Fibroblast of gingiva (primary cell): ENCODE data around the gene TNXB.
"Not testable (repeated sequence)": the region's sequence is repeated elsewhere in the genome, so short reads cannot be mapped to it uniquely, and the experiment has no call there.

ENCODE experiments used
- DNase-seq: peaks from one replicate; pipeline ENCODE4 v3.0.0-alpha.2; 2011; ENCODE audit warnings: low read depth

The TNXB gene

DNA sequence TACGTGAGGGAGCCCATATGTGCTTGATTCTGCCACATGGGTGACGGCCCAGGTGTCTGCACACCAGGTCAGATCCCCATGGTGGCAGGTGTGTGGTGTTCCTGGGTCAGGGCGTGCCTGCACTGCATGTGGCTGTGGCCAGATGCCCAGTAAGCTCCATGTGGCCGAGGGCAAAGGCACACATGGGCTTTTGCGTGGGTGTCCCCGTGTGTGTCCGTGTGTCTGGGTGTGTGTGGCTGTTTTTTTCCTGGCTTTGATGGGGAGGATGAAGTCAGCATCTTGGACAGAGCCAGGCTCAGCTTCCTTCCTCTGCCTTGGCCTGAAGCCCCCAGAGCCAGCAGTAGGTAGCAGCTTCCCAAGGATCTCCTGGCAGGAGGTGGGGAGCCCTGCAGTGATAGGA lies 1.5 kb upstream of the TNXB start:
- DNase-seq, result no peak

DNA sequence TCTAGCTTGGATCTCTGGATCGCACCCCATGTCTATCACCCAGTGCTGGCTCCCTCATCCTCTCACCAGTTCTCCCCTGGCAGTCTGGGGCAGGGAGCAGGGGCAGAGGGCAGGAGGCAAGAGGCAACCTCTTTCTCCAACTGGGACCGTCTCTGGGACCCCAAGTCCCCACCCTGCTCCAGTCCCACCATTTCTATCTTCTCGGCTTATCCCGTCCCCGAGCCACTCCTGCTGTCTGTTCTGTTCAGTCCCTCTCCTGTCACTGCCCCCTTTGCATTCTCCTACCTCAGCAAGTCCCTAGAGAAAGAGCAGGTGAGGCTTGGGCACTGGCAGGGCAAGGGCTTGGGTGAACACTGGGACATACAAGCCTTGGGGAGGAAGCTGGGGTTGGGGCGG lies 625 bp upstream of the TNXB start:
- no peak for DNase-seq

DNA sequence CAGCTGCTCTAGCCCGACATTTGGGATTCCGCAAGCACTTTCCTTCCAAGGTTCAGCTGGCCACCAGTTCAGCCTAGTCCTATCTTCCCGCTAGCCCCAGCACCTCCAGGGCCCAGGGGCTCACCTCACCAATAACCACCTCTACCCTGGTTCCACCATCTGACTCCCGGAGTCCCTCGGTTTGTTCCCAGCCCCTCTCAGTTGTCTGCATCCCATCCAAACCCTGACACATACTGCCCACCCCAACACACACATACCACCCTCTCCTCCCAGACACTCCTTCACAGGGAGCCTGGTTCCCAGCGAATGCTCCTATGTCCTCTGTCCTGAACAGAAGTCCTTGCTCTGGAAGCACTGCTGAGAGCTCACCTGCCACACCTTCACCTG lies 418 bp downstream of the TNXB start:
- DNase-seq, result no peak

DNA sequence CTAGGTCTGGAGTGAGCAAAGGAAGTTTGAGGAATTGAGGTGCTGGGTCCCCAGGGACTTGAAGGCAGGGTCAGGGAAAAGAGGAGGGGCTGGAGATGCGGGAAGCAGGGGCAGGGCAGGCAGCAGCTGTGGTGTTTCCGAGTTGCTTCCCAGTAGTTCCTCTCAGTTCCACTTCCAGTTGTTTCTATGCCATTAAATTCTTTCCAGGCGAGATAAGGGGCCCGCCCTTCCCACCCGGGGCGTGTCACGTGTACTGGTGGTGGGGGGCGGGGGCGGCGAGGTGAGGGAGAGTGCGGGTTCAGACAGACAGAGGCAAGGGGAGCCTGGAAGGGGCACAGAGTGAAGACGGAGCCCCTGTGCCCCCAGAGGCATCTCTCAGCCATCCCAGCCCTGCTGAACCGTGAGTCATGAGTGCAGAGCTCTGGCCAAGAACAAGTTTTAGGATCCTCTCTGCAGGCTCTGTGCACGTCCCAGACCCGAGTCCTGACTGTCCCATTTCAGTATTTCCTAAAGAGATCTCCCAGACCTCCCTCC lies 977 bp downstream of the TNXB start:
- DNase-seq, result peak; percentile 56

DNA sequence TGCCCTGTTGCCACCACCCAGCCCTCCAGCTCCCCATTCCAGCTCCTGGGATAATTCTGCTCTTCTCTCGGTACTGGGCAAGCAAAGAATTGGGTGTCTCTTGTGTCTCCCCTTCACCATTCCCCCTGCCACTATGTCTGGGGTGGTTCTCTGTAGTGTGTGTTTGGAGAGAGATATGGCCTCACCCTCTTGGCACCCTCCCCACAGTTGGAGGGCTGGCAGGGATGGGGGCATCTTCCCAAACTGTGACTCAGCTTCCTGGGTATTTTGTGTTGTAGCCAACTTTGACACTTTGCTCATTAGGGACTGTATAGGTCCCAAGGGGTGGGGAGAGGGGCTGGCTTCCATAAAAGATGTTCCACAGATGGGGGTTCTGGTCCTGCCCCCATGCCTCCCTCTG lies 1.7 kb downstream of the TNXB start:
- peak; percentile 63 for DNase-seq

DNA sequence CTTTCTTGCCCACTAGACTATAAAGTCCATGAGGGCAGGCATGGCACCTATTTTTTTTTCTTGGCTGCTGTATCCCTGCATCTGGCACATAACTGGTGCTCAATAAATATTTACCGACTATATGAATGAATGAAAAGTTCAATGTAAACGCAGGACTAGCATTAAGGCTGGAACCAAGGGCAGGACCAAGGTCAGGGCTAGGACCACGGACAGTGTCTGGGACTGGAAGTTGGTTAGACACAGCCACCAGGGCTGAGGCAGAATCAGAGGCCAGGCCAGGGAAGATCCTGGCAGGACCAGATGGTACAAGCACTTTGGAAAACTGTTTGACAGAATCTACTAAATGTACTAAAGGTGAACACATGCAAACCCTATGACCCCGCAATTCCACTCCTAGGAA lies 3.7 kb downstream of the TNXB start:
- DNase-seq, result no peak

DNA sequence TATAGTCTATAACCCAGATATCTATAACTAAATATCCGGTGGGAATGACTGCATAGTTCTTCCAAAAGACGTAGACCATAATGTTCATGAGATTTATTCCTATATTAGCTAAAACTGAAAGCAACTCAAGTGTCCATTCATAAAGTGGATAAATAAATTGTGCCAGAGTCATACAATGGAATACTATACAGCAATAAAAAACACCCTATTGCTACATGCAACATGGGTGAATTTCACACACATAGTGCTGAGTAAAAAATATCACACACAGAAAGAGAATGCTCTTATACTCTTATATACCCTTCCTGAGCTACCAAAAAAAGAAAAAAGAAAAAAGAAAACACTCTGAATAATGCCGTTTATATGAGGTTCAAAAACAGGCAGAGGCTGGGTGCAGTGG lies 6.9 kb downstream of the TNXB start:
- no peak for DNase-seq

DNA sequence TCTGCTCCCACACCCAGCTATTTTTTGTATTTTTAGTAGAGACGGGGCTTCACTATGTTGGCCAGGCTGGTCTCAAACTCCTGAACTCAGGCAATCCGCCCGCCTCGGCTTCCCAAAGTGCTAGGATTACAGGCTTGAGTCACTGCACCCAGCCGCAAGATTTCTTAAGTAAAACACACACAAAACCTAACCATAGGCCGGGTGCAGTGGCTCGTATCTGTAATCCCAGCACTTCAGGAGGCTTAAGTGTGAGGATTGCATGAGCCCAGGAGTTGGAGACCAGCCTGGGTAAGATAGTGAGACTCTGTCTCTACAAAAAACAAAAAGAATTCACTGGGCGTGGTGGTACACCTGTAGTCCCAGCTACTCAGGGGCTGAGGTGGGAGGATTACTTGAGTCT lies 8.9 kb downstream of the TNXB start:
- not testable (repeated sequence) for DNase-seq

DNA sequence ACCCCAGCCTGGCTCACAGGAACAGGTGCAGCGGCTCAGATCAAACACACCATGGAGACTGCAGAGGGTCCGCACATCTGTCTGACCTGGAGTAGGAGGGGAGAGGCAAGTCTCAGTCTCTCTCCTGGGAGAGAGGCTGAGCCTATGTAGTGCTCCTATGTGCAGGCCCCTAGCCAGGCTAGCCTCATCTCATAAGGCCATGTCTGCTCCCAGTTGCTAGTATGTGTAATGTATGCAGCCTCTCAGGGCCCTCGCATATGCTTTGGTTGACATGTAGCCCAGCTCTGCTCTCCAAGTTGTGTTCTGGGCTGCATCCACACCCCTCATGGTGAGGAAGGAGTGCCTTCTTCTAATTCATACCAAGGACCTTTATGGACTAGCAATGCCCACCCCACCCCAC lies 11.8 kb downstream of the TNXB start:
- DNase-seq, result no peak

DNA sequence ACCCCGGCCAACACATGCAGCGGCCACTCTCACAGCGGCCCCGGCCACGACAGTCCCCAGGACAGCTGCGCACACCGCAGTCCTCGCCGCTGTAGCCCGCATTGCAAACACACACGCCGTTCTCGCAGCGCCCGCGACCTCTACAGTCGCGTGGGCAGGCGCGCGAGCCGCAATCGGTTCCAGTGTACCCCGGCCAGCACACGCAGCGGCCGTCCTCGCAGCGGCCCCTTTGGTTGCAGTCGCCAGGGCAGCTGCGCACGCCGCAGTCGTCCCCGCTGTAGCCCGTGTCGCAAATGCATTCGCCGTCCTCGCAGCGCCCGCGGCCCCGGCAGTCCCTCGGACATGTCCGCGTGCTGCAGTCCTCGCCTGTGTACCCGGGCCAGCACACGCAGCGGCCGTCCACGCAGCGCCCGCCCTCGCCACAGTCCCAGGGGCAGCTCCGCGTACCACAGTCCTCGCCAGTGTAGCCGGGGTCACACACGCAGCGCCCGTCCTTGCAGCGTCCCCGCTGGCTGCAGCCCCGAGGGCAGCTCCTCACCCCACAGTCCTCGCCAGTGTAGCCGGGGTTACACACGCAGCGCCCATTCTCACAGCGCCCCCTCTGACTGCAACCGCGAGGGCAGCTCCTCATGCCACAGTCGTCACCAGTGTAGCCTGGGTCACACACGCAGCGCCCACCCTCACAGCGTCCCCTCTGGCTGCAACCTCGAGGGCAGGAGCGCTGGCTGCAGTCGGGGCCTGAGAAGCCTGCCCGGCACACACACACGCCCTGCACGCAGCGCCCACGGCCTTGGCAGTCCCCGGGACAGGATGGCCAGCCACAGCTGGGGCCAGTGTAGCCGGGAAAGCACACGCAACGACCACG lies 12.5 kb downstream of the TNXB start:
- DNase-seq, result no peak

DNA sequence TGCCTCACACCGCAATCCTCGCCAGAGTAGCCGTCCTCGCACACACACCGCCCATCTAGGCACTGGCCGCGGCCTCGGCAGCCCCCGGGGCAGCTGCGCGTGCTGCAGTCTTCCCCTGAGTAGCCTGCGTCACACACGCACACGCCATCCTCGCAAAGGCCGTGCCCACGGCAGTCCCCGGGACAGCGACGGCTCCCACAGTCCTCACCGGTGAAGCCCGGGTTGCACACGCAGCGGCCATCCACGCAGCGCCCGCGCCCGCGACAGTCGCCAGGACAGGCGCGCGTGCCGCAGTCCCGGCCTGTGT lies 13.1 kb downstream of the TNXB start:
- no peak for DNase-seq

DNA sequence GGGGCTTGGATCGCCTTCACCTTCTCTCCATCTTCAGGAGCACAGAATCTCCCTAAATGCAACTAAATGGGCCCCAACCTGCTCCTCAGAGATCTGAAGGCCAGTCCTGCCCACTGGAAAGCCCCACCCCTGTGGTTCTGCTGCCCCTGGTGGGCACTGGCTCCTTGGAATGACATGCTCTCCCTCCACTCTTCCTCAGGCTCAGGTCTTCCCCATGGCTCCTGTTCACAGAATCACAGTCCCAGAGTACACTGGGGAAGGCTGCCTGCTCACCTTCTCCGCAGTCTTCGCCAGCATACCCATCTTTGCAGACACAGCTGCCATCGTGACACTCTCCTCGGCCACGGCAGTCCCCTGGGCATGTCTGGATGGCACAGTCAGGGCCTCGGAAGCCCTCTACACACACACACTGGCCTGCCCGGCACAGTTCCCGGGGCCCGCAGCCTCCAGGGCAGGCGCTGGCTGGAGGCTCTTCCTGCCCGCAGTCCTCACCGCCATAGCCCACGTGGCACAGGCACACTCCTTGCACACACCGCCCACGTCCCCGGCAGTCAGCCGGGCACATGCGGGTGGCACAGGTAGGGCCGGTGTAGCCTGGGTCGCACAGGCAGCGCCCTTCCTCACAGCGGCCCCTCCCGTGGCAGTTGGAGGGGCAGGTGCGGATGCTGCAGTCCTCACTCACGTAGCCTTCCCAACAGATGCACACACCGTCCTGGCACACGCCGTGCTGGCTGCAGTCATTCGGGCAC lies 13.6 kb downstream of the TNXB start:
- DNase-seq, result no peak

DNA sequence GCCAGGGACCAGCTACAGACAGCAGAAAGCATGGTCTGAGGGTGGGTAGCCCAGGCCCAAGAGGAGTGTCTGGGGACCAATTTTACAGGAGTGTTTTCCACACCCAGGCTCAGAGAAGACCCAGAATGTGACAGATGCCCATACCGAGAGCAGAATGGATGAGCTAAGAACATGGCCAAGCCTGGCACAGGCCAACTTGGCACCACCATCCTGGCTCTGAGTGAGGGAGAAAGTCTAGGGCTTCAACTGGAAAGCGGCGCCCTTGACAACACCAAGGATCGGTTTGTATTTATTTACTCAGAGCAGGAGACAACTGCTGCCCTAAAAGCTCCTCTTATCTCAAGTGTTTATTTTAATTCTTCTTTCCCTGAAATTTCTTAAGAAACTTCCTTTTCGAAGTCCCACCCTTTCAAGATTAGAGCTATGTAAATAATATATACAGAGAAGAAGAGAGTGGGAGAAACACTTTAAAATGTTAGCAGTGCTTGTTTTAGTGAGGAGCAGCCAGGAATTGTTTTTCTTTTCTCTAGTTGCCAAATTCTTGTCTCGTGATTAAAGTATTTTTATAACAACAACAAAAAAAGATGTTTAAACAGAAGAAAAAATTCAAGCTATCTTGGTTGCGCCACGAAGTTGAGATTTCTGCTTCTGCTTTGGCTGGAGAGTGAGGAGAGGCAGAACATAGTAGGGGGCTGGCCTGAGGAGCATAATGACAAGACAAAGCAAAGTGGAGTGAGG lies 16.2 kb downstream of the TNXB start:
- DNase-seq, result peak; percentile 87

DNA sequence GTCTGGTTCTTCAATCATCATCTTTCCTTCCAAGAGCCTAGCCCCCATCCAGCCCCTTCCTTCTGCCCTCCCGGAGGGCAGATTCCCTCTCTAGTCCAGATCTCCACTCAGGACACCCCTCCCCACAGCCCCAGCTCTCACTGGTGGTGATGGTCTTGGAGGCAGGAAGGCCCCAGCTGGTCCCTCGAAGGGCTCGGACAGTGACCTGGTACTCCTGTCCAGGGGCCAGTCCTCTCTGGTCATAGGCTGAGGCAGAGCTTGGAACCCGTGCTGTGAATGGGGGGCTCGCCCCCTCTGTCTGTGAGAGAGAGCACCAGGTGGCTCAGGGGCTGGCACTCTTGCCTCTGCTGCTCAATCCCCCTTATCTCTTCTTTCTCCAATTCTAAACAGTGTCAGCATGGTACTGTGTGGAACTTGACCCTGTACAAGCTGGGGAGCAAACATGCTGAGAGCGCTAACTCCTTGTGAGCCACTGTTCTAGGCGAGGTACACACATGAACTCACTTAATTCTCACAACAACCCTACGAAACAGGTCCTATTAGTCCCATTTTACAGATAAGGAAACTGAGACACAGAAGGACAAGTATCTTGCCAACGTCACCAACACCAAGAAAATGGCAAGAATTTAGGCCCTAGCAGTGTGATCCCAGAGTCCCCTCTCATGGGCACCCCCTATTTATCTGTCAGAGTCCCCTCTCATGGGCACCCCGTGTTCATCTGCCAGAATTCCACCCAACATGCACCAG lies 19.9 kb downstream of the TNXB start:
- no peak for DNase-seq

DNA sequence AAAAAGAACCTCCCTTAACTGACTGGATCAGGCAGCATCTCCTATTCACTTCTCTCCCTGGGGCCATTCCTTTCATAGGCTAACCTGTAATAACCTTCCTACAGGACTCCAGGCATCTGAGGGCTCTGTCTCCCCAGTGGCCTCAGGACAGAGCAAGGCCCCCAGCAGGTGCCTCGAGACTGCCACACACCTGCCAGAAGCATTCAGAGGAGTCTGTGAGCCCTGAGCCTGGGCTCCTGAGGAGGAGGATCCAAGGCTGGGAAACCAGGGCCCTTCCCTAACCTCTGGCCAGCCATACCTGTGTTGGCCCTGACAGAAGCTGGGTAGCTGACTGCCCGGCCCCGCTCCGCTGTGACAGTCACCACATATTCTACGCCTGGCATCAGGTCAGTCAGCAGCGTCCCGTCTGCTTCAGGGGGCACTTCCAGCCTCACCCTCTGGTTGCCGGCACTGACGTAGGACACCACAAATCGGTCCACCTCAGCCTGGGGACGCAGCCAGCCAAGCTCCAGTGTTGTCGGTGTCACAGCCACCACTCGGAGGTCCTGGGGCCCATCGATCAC lies 20.6 kb downstream of the TNXB start:
- no peak for DNase-seq

DNA sequence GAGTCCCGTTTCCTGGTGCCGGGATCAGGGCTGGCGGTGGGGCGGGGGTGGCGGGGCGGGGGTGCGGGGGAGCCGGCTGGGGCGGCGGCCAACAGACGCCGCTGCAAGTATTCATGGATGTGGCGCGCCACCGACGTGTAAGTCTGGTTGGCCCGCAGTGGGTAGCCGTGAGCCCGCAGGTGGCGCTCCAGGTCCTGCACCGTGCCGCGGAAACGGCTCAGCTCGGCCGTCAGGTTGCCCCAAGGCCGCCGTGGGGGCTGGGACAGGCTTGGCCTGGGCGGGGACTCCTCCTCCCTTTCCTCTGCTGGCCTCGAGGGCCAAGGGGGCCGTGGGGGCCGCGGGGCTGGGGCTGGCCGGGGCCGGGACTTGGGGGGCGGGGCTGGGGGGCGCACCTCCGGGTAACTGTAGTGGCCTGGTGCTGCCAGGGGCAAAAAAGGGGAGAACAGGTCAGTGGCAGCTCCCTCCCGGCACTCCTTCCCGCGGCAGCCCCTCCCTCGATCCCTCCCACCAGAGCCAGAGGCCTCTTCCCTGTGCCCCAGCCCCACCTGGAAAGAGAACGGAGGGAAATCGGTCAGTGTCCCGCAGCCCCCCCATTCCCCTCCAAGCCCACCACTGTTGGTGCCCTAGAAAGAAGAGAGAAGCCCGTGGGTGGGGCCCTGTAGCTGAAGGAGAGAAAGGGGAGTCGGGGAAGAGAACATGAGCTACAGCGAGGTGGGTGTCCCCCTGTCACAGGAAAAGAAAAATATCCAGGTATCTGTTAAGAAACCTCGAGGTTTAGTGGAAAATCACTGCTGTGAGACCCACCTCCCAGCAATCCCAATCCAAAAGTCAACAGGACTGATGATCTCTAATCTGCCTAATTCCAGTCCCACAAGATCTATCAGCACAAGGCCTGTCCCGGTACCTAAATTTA lies 21.3 kb downstream of the TNXB start:
- peak; percentile 80 for DNase-seq

DNA sequence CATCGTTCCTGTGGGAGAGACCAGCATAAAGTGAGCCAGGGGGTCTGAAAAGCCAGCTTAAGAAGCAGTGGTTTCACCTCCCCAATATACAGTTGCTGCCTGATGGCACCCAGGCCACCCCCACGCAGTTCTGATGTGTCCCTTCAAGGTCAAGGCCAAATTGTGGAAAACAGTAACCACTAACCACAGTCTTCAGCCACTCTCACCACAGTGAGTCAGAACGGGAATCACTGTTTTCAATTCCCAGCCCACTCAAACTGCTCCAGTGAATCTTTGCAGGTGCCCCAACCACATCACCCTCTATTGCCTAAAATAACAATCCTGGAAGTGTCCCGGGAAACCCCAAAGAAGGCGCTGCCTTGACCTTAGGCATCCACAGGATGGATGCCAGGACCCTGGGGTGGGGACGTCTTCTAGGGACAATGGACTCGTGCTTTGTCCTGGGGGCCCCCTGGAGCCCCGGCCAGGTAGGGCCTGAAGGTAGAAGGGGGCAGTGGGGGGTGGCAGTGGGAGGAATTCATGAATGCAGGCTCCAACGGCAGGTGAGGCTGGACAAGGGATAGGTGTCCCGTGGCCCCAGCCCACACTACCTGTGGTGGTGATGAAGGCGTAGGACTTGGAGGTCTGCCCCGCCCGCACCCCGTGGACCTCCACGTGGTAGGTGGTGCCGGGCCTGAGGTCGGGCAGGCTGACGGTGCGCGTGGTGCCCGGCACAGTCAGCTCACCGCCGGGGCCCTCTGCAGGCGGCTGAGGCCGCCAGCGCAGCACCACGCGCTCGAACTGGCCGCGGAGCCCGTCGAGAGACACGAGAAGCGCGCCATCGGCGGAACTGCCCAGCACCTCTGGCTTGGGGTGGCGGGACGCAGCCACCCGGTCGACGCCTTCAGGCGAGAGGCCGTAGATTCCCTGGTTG lies 22.2 kb downstream of the TNXB start:
- peak; percentile 41 for DNase-seq

DNA sequence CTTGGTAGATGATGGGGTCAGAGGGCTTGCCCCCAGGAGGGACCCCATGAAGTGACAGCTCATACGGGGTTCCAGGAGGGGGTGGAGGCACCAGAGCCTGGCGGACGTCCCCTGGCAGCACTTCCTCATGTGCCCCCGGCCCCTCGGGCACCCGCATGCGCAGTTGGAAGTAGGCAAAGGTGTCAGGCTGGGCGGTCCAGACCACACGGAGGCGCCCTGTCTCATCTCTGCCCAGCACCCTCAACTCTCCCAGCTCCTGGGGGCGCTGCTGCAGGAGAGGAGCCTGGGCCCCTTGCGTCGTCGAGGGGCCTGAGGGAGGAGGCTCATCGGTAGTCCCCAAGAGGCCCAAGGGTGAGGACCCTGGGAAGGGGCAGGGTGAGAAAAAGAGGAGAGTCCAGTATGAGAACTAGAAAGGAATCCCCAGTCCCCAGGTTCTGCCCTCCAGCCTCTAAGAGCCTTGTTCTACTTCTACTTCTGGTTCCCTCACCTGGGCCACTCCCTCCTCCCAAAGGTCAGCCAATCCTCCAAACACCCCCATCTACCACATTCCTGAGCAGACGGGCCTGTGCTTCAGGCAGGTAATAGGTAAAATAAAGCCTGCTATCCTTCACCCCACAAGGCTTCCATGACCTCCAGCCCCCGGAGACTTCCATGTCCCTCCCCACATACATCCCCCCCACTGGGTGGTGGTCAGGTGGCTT lies 23.2 kb downstream of the TNXB start:
- DNase-seq, result no peak

DNA sequence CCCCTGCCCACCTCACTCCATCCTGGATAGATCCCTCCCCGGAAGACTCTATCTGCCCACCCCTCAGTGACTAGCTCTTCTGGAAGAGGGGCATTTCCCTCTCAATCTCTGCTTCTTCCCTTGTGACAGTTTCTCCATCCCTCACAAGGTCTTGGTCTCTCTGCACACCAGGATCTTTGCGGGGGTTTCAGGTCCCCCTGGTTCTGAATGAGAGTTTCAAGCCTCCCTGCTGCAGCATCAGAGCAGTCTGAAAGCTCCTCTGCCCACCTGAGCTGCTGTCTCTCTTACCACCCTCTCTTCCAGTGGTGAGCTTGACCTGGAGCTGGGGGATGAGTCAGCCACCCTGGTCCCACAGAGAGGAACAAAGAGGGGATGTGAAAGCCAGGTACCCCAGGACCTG lies 24.4 kb downstream of the TNXB start:
- no peak for DNase-seq
